HEK293T (cell line): ENCODE results near the gene MORN1.

Experiments used
- CTCF ChIA-PET: fragments of 350-600 bp; formaldehyde crosslinking; extraction: SDS; loops from one replicate; lab custom pipeline; 2021; ENCODE audit warnings: antibody characterized with exemption, inconsistent platforms; lab: Yijun Ruan, JAX
- POLR2A ChIA-PET: fragments of 350-600 bp; formaldehyde crosslinking; extraction: SDS; loops from one replicate; lab custom pipeline; 2020; ENCODE audit warnings: antibody characterized with exemption, inconsistent platforms; lab: Yijun Ruan, JAX
- DNase-seq: peaks from one replicate; pipeline ENCODE4 v3.0.0; 2012; ENCODE audit warnings: mixed read lengths; ENCODE audit errors: extremely low spot score
- ARNT ChIP-seq: fragments of 450-650 bp; IDR thresholded peaks from 2 replicates; pipeline ENCODE4 v1.6.1; 2017; ENCODE audit warnings: mild to moderate bottlenecking
- BHLHE40 ChIP-seq: fragments of 450-650 bp; IDR thresholded peaks from 2 replicates; pipeline ENCODE4 v1.6.1; 2016; ENCODE audit warnings: mild to moderate bottlenecking, moderate library complexity, borderline replicate concordance
- CTBP1 ChIP-seq: fragments of 450-650 bp; IDR thresholded peaks from 2 replicates; pipeline ENCODE4 v1.6.1; 2016; ENCODE audit warnings: borderline replicate concordance
- ELF4 ChIP-seq: fragments of 450-650 bp; IDR thresholded peaks from 2 replicates; pipeline ENCODE4 v1.6.1; 2017; ENCODE audit warnings: antibody characterized with exemption
- FOXA1 ChIP-seq: fragments of 450-650 bp; IDR thresholded peaks from 2 replicates; pipeline ENCODE4 v1.6.1; 2016; ENCODE audit warnings: mild to moderate bottlenecking
- FOXK2 ChIP-seq: fragments of 450-650 bp; IDR thresholded peaks from 2 replicates; pipeline ENCODE4 v1.6.1; 2016; ENCODE audit warnings: mild to moderate bottlenecking
- FOXM1 ChIP-seq: fragments of 450-650 bp; IDR thresholded peaks from 2 replicates; pipeline ENCODE4 v1.6.1; 2017; ENCODE audit warnings: mild to moderate bottlenecking, borderline replicate concordance
- HDGF ChIP-seq: fragments of 450-650 bp; IDR thresholded peaks from 2 replicates; pipeline ENCODE4 v1.6.1; 2017; ENCODE audit warnings: antibody characterized with exemption, borderline replicate concordance
- L3MBTL2 ChIP-seq: fragments of 450-650 bp; conservative IDR thresholded peaks from 2 replicates; pipeline ENCODE4 v1.6.1; 2016; ENCODE audit warnings: mild to moderate bottlenecking
- LEF1 ChIP-seq: fragments of 450-650 bp; IDR thresholded peaks from 2 replicates; pipeline ENCODE4 v1.6.1; 2017; ENCODE audit warnings: mild to moderate bottlenecking, borderline replicate concordance
- NFRKB ChIP-seq: fragments of 450-650 bp; IDR thresholded peaks from 2 replicates; pipeline ENCODE4 v1.6.1; 2016; ENCODE audit warnings: mild to moderate bottlenecking, moderate library complexity
- PKNOX1 ChIP-seq: fragments of 450-650 bp; IDR thresholded peaks from 2 replicates; pipeline ENCODE4 v1.6.1; 2016
- SP1 ChIP-seq: fragments of 450-650 bp; IDR thresholded peaks from 2 replicates; pipeline ENCODE4 v1.6.1; 2017
- SUZ12 ChIP-seq: fragments of 450-650 bp; IDR thresholded peaks from 2 replicates; pipeline ENCODE4 v1.6.1; 2016; ENCODE audit warnings: mild to moderate bottlenecking
- TARDBP ChIP-seq: fragments of 450-650 bp; IDR thresholded peaks from 2 replicates; pipeline ENCODE4 v1.6.1; 2016
- ZNF384 ChIP-seq: fragments of 450-650 bp; IDR thresholded peaks from 2 replicates; pipeline ENCODE4 v1.6.1; 2016

MORN1 gene

DNA sequence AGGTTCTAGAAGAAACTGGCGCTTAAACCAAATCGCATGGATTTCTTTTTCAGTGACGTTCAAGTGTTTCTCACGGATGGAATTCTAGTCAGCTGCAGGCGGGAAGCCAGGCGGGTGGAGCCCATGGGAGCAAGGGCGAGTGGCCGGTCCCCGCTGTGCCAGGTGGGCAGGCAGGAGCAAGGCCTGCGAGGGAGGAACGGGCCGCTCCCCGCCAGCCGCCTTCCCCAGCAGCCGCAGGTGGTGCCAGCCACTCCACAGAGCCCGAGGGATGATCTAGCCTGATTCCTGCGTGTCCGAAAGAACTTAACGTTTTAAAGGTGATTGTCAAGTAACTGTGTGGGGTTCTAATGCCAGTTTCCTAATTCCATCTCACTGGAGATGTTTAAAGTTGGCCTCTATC, 11.9 kb upstream of the MORN1 start:
- POLR2A ChIA-PET, result interaction anchor here (1.2 kb wide), 1 partner anchor 12 kb away, joined by 4 read pairs; the partner anchor contains the start of genes MORN1 and RER1
- DNase-seq, result no peak
- CTCF ChIA-PET, result no interaction called here
- no peak for TF ChIP-seq FOXK2

DNA sequence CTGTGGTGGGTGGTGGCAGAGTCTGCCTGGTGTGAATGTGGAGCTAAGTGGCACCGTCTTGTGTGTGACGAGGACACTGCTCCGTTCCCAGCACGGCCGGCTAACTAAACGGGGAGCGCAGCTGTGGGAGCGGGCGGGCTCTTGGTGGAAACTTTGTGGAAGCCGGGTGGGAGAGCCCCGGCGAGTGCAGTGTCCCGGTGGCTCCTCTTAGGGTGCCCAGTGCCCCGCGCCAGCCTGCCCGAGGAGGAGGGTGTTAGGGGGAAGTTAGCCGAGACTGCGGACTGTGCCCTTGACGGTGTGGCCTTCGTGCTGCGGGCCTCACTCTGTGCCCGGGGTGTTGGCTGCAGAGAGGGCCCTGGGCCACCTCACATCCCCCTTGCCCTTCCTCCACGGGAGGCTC, 11.1 kb upstream of the MORN1 start:
- ChIA-PET CTCF (no interaction called here), POLR2A (interaction anchor here (1.4 kb wide), 1 partner anchor 11 kb away, joined by 4 read pairs; the partner anchor contains the start of genes MORN1 and RER1)
- DNase-seq, result no peak
- TF ChIP-seq L3MBTL2 (no peak), SP1 (no peak), ZNF384 (no peak), FOXA1 (no peak), BHLHE40 (no peak), FOXM1 (no peak), ARNT (no peak), LEF1 (no peak), ELF4 (no peak), FOXK2 (no peak), CTBP1 (no peak)

- ChIA-PET CTCF (no interaction called here), POLR2A (interaction anchor here (1.4 kb wide), 1 partner anchor 10 kb away, joined by 4 read pairs; the partner anchor contains the start of genes MORN1 and RER1)
- no peak for DNase-seq
- TF ChIP-seq FOXA1 (no peak), LEF1 (no peak), CTBP1 (no peak), SP1 (no peak), FOXK2 (no peak), FOXM1 (no peak), TARDBP (no peak)
These were observed 9.7 kb upstream of the MORN1 start for GRCh38 chr1:2400950-2401649.

DNA sequence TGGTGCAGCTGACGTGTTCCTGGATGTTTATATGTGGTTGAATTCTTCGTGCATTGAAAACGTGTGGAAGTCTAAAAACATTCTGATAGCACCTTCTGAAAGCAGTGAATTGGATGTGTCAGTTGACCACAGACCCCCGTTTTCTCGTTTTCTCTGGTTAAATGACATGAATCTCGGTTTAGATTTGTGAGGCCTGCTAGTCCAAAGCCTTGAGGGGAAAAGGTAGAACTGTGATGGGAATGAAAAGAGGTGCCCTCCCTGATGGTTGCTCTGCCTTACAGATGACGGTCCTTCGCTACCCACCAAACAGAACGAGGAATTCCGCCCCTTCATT, 9.2 kb upstream of the MORN1 start:
- ChIA-PET POLR2A (no interaction called here), CTCF (no interaction called here)
- DNase-seq, result no peak
- TF ChIP-seq ZNF384, result no peak
- no peak for TF ChIP-seq SP1
- TF ChIP-seq BHLHE40, result no peak
- no peak for TF ChIP-seq LEF1
- TF ChIP-seq FOXK2, result no peak
- TF ChIP-seq HDGF, result no peak
- no peak for TF ChIP-seq SUZ12
- no peak for TF ChIP-seq ARNT
- TF ChIP-seq FOXM1, result no peak
- no peak for TF ChIP-seq PKNOX1
- no peak for TF ChIP-seq FOXA1
- no peak for TF ChIP-seq CTBP1

- ChIA-PET POLR2A (interaction anchor here (1.7 kb wide), 1 partner anchor 9 kb away, joined by 5 read pairs; no protein-coding TSS in a partner anchor), CTCF (no interaction called here)
- TF ChIP-seq FOXM1 (no peak), HDGF (no peak), L3MBTL2 (no peak)
- no peak for DNase-seq
These were observed 8.7 kb upstream of the MORN1 start for GRCh38 chr1:2399890-2400575.

DNA sequence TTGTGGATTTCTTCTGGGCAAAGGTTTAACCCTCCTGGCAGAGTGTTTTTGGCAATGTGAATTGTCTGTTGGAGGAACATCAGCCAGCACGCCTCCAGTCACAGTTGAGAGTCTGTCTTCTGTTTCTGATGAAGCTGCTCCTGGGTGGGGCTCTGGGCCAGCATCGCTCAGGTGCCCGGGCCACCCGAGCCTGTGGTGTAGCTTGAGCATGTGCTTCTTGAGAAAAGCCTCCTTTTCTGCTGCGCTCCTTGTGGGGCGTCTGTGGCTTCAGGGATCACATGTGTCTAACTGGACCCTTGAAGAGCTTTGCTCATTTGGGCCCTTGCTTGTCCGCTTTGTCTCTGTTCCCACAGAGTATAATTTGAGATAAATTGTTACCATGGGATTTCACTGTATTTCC, 7.5 kb upstream of the MORN1 start:
- POLR2A ChIA-PET, result interaction anchor here (1.7 kb wide), 1 partner anchor 10 kb away, joined by 5 read pairs; no protein-coding TSS in a partner anchor
- CTCF ChIA-PET, result no interaction called here
- no peak for TF ChIP-seq CTBP1
- TF ChIP-seq PKNOX1, result no peak
- no peak for TF ChIP-seq FOXA1
- TF ChIP-seq SP1, result no peak
- TF ChIP-seq BHLHE40, result no peak
- TF ChIP-seq SUZ12, result no peak
- TF ChIP-seq ARNT, result no peak
- TF ChIP-seq L3MBTL2, result no peak
- no peak for TF ChIP-seq TARDBP
- TF ChIP-seq FOXM1, result no peak
- no peak for TF ChIP-seq LEF1
- TF ChIP-seq FOXK2, result no peak
- no peak for TF ChIP-seq NFRKB
- no peak for TF ChIP-seq HDGF
- TF ChIP-seq ZNF384, result no peak
- TF ChIP-seq ELF4, result no peak

More for the DNA sequence above, 7.5 kb upstream of the MORN1 start:
- no peak for DNase-seq
